Coronary artery (tissue), 2 donors: ENCODE results near the gene GLDC.

Experiments
- DNase-seq: peaks from one replicate; pipeline ENCODE4 v3.0.0-alpha.2; 2017; ENCODE audit warnings: low spot score
- H3K27ac ChIP-seq, 2 donors: fragments of 200-600 bp; sonication (generic); one replicate each; pipeline ENCODE4 v1.5.1; 2016 to 2019
- H3K4me3 ChIP-seq: fragments of 200-600 bp; sonication (generic); 2 replicates; pipeline ENCODE4 v1.5.1; 2016; ENCODE audit warnings: mild to moderate bottlenecking, moderate library complexity
- TF ChIP-seq, protein P1 (sequence below): fragments of 200-600 bp; sonication (generic); IDR thresholded peaks from one replicate; pipeline ENCODE4 v1.5.1; 2019; ENCODE audit warnings: antibody characterized with exemption

Gene GLDC

DNA sequence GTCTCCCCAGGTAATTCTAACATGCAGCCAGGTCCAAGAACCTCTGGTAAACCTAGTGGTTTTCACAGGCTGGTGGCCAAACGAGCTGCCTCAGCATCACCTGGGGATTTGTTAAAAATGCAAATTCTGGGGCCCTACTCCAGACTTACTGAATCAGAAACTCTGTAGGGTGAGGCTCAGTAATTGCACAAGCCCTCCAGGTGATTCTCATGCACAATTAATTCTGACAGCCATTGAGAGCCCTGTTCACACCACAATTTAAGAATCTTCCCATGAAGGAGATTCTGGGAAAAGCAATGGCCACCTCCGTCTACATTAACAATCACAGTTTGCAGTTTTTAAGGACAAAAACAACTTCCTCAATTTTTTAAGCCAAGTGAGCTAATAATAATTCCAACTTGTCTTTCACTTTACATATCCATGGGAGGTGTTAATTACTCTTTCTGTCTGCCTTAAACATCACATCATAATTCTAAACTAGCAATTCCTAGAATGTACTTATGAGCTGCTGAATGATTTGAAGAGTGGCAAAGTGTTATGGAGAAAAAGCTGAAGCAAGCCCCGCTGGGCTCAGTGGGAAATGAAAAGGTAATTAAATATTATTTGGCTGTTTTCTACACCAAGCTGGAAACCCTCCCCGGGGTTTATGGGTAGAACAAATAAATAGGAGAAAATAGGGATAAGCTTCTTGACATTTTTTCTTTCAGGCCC lies 70.0 kb downstream of the GLDC start:
- TF ChIP-seq, protein P1, sequence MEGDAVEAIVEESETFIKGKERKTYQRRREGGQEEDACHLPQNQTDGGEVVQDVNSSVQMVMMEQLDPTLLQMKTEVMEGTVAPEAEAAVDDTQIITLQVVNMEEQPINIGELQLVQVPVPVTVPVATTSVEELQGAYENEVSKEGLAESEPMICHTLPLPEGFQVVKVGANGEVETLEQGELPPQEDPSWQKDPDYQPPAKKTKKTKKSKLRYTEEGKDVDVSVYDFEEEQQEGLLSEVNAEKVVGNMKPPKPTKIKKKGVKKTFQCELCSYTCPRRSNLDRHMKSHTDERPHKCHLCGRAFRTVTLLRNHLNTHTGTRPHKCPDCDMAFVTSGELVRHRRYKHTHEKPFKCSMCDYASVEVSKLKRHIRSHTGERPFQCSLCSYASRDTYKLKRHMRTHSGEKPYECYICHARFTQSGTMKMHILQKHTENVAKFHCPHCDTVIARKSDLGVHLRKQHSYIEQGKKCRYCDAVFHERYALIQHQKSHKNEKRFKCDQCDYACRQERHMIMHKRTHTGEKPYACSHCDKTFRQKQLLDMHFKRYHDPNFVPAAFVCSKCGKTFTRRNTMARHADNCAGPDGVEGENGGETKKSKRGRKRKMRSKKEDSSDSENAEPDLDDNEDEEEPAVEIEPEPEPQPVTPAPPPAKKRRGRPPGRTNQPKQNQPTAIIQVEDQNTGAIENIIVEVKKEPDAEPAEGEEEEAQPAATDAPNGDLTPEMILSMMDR, result no peak
- DNase-seq, result no peak
- no peak overlapping the region for H3K27ac ChIP-seq
- H3K4me3 ChIP-seq, result no peak overlapping the region

DNA sequence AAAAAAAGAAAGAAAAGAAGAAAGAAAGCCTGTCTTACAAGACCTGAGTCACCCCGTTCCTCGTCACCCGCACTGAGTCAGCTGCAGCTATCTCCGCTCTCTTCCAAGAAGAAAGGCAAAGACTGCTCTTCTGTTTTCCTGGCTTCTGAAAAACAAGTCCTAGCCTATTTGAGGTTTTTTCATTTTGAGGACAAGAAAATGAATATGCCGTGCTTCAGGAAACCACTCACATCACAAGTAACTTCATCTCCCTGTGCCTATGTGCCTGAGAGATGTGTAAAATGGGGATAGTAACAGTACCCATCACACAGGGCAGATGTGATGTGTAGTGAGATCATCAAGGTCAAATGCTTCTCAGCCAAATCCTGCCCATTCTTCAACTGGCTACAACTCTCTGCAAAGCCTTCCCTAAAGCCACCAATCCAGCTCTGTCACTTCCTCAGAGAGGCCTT lies 78.4 kb downstream of the GLDC start:
- TF ChIP-seq, protein P1, result no peak
- no peak for DNase-seq
- peak overlapping the region; percentile 24 to 48 for H3K27ac ChIP-seq
- H3K4me3 ChIP-seq, result no peak overlapping the region

DNA sequence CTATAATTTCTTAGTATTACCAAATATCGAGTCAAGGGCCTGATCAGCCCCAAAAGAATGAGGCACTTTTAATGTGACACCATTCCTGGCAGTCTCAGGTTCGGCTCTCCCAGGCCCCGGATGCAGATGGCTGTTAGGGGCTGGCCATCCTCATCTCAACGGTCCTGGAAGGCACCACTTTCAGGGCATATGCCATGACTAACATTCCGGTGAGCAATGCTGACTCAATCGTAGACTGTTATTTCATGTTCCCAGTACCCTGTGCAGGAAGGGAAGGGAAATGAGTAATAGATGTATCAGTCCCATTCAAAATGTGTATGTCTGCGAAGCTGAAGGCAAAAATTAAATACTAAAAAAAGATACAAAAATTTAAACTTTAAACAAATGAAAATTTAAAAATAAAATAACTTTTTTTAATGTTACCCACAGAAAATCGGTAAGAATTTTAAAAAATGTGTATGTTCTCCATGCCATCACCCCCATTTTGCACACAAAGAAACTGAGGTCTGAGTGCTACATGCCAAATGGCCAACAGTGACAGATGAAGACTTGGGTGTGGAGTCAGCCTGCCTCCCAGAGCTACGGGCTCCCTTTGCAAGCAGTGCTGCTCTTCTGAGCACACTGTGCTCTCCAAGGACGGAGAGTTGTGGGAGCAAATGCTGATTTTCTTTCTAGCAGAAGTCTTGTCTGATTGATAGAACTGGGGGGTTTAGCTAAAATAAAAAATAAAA lies 79.0 kb downstream of the GLDC start:
- DNase-seq, result peak; percentile 80
- Histone ChIP-seq H3K4me3 (peak overlapping the region; percentile 37), H3K27ac (peak overlapping the region in 1 of 2 donors; percentile 50)
- TF ChIP-seq, protein P1, result no peak

DNA sequence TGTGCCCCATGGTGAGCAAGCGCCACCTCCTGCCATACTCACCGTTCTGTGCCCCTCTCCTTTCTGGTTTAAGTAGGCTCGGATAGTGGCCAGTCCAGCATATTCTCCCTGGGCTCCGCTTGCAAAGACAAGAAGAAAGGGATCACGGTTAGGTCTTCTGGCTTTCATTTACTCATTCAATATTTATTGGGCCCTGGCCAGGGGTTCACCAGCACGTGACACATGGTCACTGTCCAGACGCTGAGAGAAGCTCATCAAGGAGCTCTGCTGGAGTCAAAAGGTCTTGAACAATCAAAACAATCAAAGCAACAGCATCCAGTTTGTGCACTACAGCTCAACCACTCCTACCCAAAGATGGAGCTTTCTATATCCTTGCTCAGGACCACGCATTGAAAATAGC lies 80.2 kb downstream of the GLDC start:
- peak overlapping the region; percentile 37 to 81 for H3K27ac ChIP-seq
- TF ChIP-seq, protein P1, result no peak
- peak overlapping the region; percentile 6 for H3K4me3 ChIP-seq
- no peak for DNase-seq

DNA sequence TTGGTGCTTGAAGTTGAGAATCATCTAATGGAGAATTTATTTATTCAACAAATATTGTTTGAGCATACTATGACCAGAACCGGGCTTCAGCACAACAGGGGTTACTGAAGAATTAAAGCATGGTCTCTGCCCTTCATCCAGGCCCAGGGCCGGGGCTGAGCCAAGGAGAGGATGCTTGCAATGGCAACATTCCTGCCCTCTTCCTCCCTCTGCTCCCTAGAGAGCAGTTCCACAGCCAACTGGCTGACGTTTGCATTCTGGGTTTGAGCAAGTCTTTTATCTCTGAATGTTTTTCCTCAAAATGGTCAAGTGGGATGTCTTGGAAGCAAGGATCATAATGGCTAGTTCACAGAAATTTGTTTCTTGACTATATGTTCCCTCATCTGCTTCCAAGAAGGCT lies 80.7 kb downstream of the GLDC start:
- TF ChIP-seq, protein P1, result no peak
- Histone ChIP-seq H3K27ac (peak overlapping the region; percentile 37 to 81), H3K4me3 (peak overlapping the region; percentile 6)
- no peak for DNase-seq

DNA sequence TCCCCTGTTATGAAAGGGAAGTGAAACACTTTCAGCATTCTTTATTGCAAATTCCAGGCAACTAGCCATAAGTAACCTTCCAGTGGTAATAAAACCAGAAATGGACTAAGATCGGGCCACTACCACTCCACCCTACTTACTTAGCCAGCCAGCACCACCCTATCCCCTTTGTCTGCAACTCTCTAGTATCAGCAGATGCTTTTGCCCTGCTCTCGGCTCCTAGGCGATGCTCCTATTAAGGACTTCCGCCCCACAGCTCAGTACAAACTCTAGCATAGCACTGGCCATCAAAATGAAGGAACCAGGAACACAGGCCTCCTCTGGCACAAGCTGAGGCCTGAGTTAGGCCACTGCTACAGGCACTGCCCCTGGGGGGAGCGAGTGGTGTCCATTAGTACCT lies 81.2 kb downstream of the GLDC start:
- TF ChIP-seq, protein P1, result no peak

More for the DNA sequence above, 81.2 kb downstream of the GLDC start:
- Histone ChIP-seq H3K4me3 (peak overlapping the region; percentile 6), H3K27ac (peak overlapping the region; percentile 37 to 81)
- no peak for DNase-seq
